ENCODE data around the gene FAM151B. TPM values are rescaled to one million over a fixed set of nuclear protein-coding genes. Genes with fewer than 3 reads are reported as not detected.

FAM151B gene
- total and polyA plus RNA-seq, 11 donors = 0.27 to 2.3 (median 1.3) TPM

DNA sequence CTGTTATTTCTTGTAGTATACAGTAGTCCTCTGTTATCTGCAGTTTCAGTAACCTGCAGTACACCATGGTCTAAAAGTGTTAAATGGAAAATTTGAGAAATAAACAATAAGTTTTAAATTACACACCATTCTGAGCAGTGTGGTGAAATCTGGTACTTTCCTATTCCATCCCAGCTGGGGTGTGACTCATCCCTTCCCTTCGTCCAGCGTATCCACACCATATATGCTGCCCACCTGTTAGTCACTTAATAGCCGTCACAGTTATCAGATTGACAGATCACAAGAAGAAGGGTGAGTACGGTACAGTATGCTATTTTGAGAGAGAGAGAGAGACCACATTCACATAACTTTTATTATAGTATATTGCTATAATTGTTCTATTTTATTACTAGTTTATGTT is 28.9 kb downstream of the FAM151B start:
- TF ChIP-seq, protein P1, sequence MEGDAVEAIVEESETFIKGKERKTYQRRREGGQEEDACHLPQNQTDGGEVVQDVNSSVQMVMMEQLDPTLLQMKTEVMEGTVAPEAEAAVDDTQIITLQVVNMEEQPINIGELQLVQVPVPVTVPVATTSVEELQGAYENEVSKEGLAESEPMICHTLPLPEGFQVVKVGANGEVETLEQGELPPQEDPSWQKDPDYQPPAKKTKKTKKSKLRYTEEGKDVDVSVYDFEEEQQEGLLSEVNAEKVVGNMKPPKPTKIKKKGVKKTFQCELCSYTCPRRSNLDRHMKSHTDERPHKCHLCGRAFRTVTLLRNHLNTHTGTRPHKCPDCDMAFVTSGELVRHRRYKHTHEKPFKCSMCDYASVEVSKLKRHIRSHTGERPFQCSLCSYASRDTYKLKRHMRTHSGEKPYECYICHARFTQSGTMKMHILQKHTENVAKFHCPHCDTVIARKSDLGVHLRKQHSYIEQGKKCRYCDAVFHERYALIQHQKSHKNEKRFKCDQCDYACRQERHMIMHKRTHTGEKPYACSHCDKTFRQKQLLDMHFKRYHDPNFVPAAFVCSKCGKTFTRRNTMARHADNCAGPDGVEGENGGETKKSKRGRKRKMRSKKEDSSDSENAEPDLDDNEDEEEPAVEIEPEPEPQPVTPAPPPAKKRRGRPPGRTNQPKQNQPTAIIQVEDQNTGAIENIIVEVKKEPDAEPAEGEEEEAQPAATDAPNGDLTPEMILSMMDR (IDR thresholded peaks at IDR 0.05) = no peak
- TF ChIP-seq POLR2A (IDR thresholded peaks at IDR 0.05) = no peak
- no peak overlapping the region for H3K4me3 ChIP-seq
- no peaks in the 10 kb centered on the region for H3K4me1 ChIP-seq
- ATAC-seq (no peak), DNase-seq (no peak)
- no peak overlapping the region for H3K27ac ChIP-seq
- peaks cover 0 to 28% (median 0%) of the 10 kb centered on the region in 9 donors for H3K36me3 ChIP-seq
- WGBS, 4 donors = 78 to 84% (median 83%) methylated on average over 4 of the region's 4 CpGs
- H3K9me3 ChIP-seq = no peaks in the 10 kb centered on the region
- H3K27me3 ChIP-seq = no peaks in the 10 kb centered on the region
- intact Hi-C loops (cut with DNase I) = no loop called here

DNA sequence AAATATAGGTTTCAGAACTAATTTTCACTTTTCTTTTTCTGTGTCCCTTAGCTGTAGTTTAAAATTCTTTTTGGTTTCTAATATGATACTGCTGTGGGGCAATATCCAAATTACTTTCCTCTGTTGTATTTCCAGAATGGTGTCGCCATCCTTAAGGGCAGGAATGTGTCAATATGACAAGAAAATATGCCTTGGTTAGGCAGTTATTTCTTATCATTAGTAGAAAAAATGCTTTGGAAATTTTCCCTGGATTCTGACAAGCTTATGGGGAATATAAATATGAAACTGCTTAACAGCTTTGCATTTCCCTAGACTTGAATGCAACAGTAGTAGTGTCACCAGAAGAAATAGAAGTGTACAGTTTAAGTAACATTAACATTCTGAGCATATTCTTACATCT is 52.8 kb downstream of the FAM151B start:
- Histone ChIP-seq H3K27me3 (no peaks in the 10 kb centered on the region), H3K27ac (no peak overlapping the region), H3K9me3 (peaks cover 0 to 14% (median 0%) of the 10 kb centered on the region in 12 donors), H3K36me3 (no peaks in the 10 kb centered on the region), H3K4me1 (no peaks in the 10 kb centered on the region), H3K4me3 (no peak overlapping the region)
- TF ChIP-seq, protein P1 (IDR thresholded peaks at IDR 0.05) = no peak
- no peak for TF ChIP-seq POLR2A (IDR thresholded peaks at IDR 0.05)
- 79 to 84% (median 83%) methylated on average over 1 of the region's 1 CpG for WGBS, 4 donors
- intact Hi-C loops (cut with DNase I) = no loop called here
- DNase-seq (no peak), ATAC-seq (no peak)

DNA sequence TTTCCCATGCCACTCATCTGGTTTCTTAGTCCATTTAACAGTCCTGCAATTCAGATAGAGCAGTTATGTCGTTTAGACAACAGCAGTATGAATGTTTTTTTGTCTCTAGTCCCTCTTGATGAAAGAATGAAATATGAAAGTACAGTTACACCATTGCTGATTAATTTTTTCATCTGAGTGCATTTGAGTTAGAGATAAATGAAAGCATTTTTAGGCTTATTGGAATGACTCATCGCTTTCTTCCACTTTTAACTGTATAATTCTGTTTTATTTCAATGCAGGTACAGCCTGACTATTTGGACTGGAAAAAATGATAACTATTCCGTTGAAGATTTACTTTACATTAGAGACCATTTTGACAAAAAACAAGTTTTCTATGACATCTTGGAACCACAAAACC is 53.5 kb downstream of the FAM151B start:
- H3K27ac ChIP-seq = no peak overlapping the region

DNA sequence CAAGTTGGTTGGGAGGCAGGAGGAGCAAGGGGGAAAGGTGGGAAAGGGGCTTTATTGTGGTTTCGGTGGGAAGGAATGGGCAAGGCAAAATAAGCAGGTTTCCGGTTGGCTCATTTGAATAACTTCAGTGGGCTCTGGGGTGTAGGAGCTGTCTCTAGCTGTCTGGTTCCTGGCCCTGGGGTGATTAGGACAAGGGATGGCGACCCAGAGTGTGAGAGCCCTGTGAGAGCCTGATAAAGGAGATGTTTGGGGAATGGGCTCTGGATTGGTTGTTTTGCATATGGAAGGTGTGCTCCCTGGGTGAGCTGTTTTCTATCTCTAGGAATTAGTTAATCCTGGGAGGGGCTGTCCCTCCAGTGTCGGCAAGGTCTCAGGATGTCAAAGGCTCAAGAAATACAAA is 66.7 kb downstream of the FAM151B start:
- peaks cover 0 to 48% (median 9%) of the 10 kb centered on the region in 9 donors for H3K27me3 ChIP-seq
- 32 to 39% (median 34%) methylated on average over 4 of the region's 4 CpGs for WGBS, 4 donors
- H3K36me3 ChIP-seq = no peaks in the 10 kb centered on the region

More for the DNA sequence above, 53.5 kb downstream of the FAM151B start:
- TF ChIP-seq POLR2A (IDR thresholded peaks at IDR 0.05) = no peak
- TF ChIP-seq, protein P1 (IDR thresholded peaks at IDR 0.05) = no peak
- 60 to 68% (median 63%) methylated on average over 3 of the region's 3 CpGs for WGBS, 4 donors
- Histone ChIP-seq H3K36me3 (no peaks in the 10 kb centered on the region), H3K4me3 (no peak overlapping the region), H3K9me3 (peaks cover 0 to 9% (median 0%) of the 10 kb centered on the region in 12 donors), H3K27me3 (no peaks in the 10 kb centered on the region), H3K4me1 (no peaks in the 10 kb centered on the region)
- no peak for DNase-seq
- intact Hi-C loops (cut with DNase I) = no loop called here
- ATAC-seq = no peak

More for the DNA sequence above, 66.7 kb downstream of the FAM151B start:
- Histone ChIP-seq H3K4me1 (no peaks in the 10 kb centered on the region), H3K9me3 (no peaks in the 10 kb centered on the region), H3K4me3 (no peak overlapping the region), H3K27ac (no peak overlapping the region)
- no peak for ATAC-seq
- TF ChIP-seq, protein P1 (IDR thresholded peaks at IDR 0.05) = no peak
- TF ChIP-seq POLR2A (IDR thresholded peaks at IDR 0.05) = no peak
- DNase-seq = no peak
- intact Hi-C loops (cut with DNase I) = no loop called here
